Central memory CD8-positive, alpha-beta T cell (primary cell): ENCODE measurements around the gene INHA.

ENCODE experiments used
- ATAC-seq: fragments of 150-1000 bp; cut with Tn5 transposase; replicated peaks from 2 replicates; pipeline ENCODE4 v1.10.0; 2022; ENCODE audit warnings: mild to moderate bottlenecking, moderate FRiP score, moderate number of reproducible peaks; ENCODE audit not compliant: poor library complexity, severe bottlenecking; ENCODE audit errors: extremely low read depth
- DNase-seq, 2 donors: peaks; one replicate each; pipeline ENCODE4 v3.0.0; 2021; ENCODE audit warnings: low spot score in 2 of 2
- H3K27ac Mint-ChIP-seq: one replicate; pipeline ENCODE4 v1.8.0; 2022; ENCODE audit warnings: low read depth, mild to moderate bottlenecking, moderate library complexity, mixed read lengths
- H3K27me3 Mint-ChIP-seq: one replicate; pipeline ENCODE4 v1.8.0; 2022; ENCODE audit warnings: mixed read lengths
- H3K36me3 Mint-ChIP-seq: one replicate; pipeline ENCODE4 v1.8.0; 2022; ENCODE audit warnings: mild to moderate bottlenecking, moderate library complexity, mixed read lengths; ENCODE audit not compliant: insufficient read depth
- H3K4me1 Mint-ChIP-seq: one replicate; pipeline ENCODE4 v1.8.0; 2022; ENCODE audit warnings: mixed read lengths
- H3K4me3 Mint-ChIP-seq: one replicate; pipeline ENCODE4 v1.8.0; 2022; ENCODE audit warnings: mild to moderate bottlenecking, moderate library complexity, mixed read lengths
- H3K9me3 Mint-ChIP-seq: one replicate; pipeline ENCODE4 v1.8.0; 2022; ENCODE audit warnings: mixed read lengths

Gene INHA

DNA sequence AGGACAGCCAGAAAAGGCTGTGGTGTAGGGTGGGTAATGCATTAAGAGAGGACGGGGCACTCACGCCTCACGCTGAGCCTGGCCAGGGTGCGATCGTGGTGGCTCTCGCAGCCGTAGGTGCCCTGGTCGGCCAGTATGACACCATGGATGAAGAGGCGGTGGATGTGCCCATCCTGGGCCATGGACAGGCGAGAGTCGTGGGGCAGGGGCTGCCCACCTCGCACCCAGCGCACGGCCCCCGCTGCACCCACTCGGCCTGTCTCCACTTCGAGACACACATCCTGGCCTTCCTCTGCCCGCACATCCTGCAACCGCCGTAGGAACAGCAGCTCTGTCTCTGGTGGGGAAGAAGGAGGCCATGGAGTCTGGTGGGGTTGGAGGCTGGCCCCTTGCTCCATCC, 16.2 kb upstream of the INHA start:
- H3K36me3 Mint-ChIP-seq, result peaks cover 6% of the 10 kb centered on the region
- no peak for DNase-seq
- no peaks in the 10 kb centered on the region for H3K4me1 Mint-ChIP-seq
- no peak overlapping the region for H3K4me3 Mint-ChIP-seq
- H3K9me3 Mint-ChIP-seq, result no peaks in the 10 kb centered on the region
- no peak for ATAC-seq
- no peak overlapping the region for H3K27ac Mint-ChIP-seq
- peaks cover 69% of the 10 kb centered on the region for H3K27me3 Mint-ChIP-seq

DNA sequence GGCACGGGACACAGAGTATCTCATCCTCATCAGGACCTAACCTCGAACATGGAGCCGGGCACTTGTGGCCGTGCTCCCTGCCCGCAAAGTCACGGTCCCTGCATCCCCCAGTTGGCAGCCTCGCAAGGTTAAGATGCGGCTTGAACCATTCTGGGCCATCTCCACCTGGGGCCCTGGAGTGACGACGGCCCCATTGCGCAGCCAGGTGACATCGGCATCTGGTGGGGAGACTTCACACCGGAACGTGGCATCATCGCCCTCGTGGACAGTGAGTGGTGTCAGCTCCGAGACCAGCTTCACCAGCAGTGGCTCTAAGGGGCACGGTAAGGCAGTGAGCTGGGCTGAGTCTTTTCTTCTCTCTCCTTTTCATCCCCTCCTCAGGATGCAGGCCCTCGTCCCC, 15.7 kb upstream of the INHA start:
- Mint-ChIP-seq H3K4me3 (no peak overlapping the region), H3K9me3 (no peaks in the 10 kb centered on the region), H3K27me3 (peaks cover 69% of the 10 kb centered on the region), H3K4me1 (no peaks in the 10 kb centered on the region), H3K36me3 (peaks cover 5% of the 10 kb centered on the region), H3K27ac (no peak overlapping the region)
- ATAC-seq (no peak), DNase-seq (no peak)

DNA sequence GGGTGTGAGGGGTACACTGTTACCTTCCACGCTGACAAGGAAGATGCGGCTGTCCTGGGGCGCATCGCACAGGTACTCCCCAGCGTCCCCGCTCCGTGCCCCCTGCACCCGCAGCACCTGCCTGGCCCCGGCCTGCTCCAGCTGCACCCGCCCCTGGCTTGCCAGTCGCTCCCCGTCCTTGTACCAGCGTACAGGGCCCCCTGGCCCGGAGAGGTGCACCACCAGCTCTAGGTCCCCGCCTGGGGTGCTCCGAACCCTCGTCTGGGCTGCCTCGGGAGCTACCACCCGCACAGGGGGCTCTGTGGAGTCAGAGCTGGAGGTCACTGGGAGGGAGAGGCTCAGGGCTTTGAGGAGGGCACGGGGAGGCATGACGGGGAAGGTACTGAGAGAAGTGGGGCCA, 14.8 kb upstream of the INHA start:
- ATAC-seq (no peak), DNase-seq (no peak)
- H3K27ac Mint-ChIP-seq, result no peak overlapping the region
- H3K36me3 Mint-ChIP-seq, result no peaks in the 10 kb centered on the region
- H3K27me3 Mint-ChIP-seq, result peaks cover 69% of the 10 kb centered on the region
- H3K4me1 Mint-ChIP-seq, result no peaks in the 10 kb centered on the region
- H3K9me3 Mint-ChIP-seq, result no peaks in the 10 kb centered on the region
- no peak overlapping the region for H3K4me3 Mint-ChIP-seq

DNA sequence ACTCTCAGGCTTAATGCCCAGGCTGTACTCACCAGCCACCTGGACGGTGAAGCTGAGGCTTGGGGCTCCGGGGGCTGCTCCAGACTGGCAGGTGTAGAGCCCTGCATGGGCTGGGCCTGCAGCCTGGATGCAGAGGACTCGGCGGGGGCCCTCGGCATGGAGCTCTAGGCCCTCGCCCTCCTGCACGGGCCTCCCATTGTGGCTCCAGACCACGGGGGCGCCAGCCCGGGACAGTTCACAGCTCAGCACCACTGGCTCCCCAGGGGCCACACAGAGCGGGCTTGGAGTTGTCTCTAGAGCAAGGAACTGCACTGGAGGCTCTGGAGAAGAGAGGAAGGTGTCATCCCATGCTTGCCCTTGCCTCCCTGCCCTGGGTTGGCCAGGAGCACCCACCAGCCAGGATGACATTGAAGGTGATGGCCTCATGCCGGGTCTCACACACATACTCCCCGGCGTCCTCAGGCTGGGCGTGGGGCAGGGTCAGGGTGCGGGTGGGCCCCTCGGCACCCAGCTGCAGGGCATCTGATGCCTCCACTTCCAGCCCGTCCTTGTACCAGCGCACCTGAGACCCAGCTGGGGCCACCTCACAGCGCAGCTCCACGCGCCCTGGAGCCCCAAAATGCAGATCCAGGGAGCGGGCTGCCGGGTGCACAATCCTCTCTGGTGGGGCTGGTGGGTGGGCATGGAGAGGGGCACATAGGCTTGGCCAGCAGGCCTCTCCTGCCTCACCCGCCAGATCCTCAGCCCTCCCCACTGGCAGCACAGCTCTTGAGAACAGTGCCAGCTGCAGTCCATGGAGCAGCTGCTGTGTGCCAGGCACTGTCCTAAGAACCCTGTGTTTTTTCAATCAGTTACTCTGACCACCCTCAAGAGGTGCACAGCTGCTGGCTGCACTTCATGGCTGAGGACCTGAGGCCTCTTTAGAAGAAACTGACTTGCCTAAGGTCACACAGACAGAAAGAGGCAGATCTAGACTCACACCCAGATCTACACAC, 14.0 kb upstream of the INHA start:
- no peak for ATAC-seq
- no peaks in the 10 kb centered on the region for H3K36me3 Mint-ChIP-seq
- H3K27ac Mint-ChIP-seq, result no peak overlapping the region
- no peak for DNase-seq
- H3K4me1 Mint-ChIP-seq, result no peaks in the 10 kb centered on the region
- peaks cover 76% of the 10 kb centered on the region for H3K27me3 Mint-ChIP-seq
- no peaks in the 10 kb centered on the region for H3K9me3 Mint-ChIP-seq
- no peak overlapping the region for H3K4me3 Mint-ChIP-seq

DNA sequence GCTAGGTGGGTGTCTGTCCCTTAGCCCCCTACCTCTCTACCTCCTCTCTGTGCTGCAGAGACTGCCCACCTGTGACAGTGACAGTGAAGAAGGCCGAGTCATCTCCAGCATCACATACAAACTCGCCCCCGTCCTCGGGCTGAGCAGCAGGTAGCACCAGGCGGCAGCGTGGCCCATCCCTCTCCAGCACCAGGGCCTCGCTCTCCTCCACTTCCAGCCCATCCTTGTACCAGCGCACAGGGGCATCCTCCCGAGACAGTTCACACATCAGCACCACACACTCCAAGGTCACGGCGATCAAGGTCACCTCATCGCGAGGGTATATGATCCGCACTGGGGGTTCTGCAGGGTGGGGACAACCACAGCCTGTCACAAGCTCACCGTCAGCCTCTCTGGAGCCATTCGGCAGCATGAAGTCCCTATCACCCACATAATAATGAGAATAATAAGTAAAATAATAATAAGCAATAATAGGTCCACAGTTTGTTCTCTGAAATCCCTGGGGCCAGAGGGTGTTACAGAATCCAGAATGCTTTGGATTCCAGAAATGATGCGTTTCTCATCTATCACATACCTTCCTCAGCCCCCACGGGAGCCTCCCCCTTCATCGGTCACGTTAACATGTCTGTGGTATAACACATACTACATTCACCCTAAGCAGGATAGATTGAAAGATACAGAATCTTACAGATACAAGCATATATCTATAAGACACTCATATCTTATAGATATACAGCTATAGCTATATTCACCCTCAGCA, 12.8 kb upstream of the INHA start:
- Mint-ChIP-seq H3K36me3 (peaks cover 3% of the 10 kb centered on the region), H3K4me3 (no peak overlapping the region), H3K27ac (no peak overlapping the region), H3K4me1 (no peaks in the 10 kb centered on the region), H3K9me3 (no peaks in the 10 kb centered on the region), H3K27me3 (peaks cover 76% of the 10 kb centered on the region)
- ATAC-seq, result no peak
- no peak for DNase-seq

DNA sequence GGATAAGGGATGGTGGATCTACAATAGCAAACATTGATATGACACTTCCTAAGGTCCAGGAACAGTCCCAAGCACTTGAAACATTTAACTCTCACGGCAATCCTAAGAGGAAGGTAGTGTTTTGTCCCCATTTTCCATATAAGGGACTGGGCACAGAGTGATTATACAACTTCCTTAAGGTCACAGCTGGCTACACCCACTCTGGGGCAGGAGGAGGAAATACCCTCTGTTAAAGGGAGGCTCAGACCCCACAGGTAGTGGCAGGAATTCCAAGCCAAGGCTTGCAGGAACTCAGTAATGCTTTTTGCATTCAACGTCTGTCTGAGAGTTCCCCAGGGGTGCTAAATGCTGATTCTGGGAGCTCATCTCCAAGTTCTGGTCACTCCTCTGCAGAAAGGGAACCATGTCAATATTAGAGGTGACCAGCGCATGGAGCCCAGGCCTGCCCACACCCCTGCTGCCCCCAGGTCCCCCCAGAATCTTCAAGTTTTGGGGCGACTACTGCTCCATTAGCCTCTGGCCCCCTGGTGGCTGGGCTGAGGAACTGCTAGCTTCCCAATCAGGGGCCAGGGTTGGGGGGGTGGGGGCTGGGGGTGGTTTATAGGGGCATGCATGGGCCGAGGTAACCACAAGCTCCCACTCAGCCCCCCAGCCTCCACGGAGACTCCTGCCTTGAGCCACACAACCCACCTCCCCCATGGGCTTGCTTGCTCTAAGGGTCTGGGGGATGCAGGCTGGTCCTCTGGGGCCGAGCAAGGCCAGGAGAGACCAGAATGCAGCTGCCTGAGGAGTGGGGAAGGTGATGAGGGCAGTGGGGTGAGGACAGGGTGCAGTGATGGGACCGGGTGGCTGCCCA, 11.8 kb upstream of the INHA start:
- H3K4me3 Mint-ChIP-seq, result no peak overlapping the region
- no peak overlapping the region for H3K27ac Mint-ChIP-seq
- H3K36me3 Mint-ChIP-seq, result peaks cover 3% of the 10 kb centered on the region
- H3K4me1 Mint-ChIP-seq, result no peaks in the 10 kb centered on the region
- DNase-seq (no peak), ATAC-seq (no peak)
- H3K9me3 Mint-ChIP-seq, result no peaks in the 10 kb centered on the region
- peaks cover 76% of the 10 kb centered on the region for H3K27me3 Mint-ChIP-seq

DNA sequence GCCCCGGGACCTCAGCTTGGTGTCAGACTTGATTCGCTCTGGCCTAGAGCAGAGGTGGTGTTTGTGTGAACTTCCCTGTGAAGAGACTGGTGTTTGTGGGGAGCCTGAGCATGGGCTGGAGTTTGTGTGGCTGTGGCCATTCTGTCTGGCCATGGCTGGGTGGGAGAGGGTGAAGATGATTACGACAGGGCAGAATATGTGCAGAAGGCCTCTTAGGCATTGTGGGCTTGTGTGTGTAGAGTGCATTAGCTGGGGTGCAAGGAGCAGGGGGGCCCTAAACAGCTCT, 11.3 kb upstream of the INHA start:
- H3K27ac Mint-ChIP-seq, result no peak overlapping the region
- H3K27me3 Mint-ChIP-seq, result peaks cover 76% of the 10 kb centered on the region
- no peaks in the 10 kb centered on the region for H3K9me3 Mint-ChIP-seq
- no peak overlapping the region for H3K4me3 Mint-ChIP-seq
- ATAC-seq (no peak), DNase-seq (no peak)
- H3K4me1 Mint-ChIP-seq, result no peaks in the 10 kb centered on the region
- peaks cover 3% of the 10 kb centered on the region for H3K36me3 Mint-ChIP-seq

DNA sequence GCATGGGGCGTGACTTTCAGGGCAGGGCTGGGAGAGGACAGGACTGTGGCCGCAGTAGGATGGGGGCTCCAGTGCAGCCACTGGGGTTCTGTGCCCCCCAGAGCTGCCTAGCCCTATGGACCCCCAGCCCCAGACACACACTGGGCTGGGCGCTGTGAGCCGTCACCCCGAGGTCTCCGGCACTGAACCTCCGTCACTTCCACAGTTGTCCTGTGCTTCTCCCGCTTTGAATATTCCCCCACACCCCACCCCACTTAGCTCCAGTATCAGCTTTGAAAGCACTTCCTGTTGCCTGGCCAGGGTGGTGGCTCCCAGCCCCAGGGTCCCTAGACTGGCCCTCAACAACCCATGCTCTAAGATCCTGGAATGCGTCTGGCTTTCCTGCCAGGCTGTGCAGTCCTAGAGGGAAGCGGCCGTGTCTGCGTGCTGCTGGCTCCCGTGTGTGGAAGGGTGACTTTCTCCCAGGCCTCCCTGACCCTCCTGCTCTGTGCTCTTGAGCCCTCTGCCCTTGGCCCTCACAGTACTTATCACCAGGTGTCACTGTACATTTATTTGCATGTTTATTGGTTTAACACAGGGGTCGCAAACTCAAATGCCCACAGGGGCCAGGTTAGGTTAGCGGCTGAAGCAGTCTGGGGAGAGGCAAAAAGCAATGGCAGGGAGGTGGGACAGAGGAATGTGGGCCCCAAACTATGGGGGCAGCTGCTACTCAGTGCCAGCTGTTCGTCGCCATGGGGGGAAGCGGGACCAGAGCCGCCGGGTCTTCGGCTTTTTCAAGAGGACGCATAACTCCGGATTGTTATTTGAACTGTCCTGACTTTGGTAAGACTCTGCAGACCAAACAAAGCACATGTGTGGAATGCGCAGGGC, 10.7 kb upstream of the INHA start:
- H3K27ac Mint-ChIP-seq, result no peak overlapping the region
- no peaks in the 10 kb centered on the region for H3K9me3 Mint-ChIP-seq
- H3K27me3 Mint-ChIP-seq, result peaks cover 78% of the 10 kb centered on the region
- H3K4me3 Mint-ChIP-seq, result no peak overlapping the region
- peaks cover 3% of the 10 kb centered on the region for H3K36me3 Mint-ChIP-seq
- H3K4me1 Mint-ChIP-seq, result no peaks in the 10 kb centered on the region
- DNase-seq (no peak), ATAC-seq (no peak)

DNA sequence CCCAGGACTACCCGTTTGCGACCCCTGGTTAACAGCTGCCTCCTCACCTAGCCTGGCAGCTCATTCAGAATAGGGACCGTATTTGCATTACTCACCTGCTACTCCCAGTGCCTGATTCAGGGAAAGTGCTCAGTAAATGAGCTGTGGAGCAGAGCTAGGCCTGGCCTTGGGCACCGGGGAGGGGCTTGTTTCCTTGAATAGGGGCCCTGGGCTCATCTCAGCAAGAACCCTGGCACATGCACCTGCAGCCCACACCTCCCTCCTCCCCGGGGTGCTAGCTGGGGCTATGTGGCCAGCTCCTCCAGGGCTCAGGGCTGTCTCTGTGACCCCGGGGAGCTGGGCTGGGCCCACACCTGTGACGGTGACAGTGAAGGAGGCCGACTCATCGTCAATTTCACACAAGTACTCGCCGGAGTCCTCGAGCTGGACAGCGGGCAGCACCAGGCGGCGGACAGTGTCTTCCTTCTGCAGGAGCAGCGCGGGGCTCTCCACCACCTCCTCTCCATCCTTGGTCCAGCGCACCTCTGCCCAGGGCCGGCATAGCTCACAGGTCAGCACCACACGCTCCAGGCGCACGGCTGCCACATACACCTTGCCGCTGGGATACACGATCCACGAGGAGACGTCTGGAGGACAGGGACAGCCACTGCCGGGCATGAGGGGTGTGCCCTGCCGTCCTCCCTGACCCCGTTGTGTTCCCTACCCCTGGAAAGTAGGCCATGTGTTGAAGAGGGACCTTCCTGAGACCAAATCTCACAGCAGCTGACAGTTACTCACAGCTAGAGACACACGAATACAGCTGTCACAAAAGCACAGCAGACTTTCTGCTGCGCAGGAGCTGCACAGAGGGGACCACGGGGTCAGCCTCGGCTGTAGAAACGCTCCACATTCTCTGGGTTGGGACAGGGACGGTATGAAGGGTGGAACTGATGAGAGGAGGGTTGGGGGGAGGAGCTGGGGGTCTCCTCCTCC, 9.8 kb upstream of the INHA start:
- Mint-ChIP-seq H3K4me3 (no peak overlapping the region), H3K27ac (no peak overlapping the region), H3K4me1 (no peaks in the 10 kb centered on the region), H3K9me3 (no peaks in the 10 kb centered on the region), H3K27me3 (peaks cover 84% of the 10 kb centered on the region), H3K36me3 (peaks cover 3% of the 10 kb centered on the region)
- DNase-seq, result no peak
- ATAC-seq, result no peak

DNA sequence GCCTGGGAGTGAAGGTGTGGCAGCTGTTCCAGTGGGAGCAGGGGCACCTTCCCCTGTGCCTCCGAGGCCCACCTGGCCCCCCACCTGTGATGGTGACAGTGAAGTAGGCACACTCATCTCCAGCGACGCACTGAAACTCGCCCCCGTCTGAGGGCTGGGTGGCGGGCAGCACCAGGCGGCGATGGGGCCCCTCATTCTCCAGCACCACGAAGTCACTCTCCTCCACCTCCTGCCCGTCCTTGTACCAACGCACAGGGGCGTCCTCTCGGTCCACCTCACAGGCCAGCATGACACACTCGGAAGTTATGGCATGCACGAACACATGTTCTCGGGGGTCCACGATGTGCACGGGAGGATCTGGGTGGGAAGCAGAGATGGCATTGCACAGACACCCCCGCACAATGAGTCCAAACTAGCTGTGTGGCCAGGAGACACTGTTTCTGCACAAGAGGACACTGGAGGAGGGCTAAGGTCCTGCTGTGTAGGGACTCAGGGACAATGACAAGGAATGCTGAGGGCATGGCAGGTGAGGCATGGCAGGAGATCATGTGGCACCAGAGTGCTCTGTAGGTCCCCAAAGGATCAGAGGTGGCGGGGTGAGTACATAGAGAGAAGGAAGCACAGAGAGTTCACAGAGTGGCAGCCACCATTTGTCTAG, 8.7 kb upstream of the INHA start:
- H3K9me3 Mint-ChIP-seq, result no peaks in the 10 kb centered on the region
- H3K4me1 Mint-ChIP-seq, result no peaks in the 10 kb centered on the region
- DNase-seq (no peak), ATAC-seq (no peak)
- no peak overlapping the region for H3K27ac Mint-ChIP-seq
- H3K4me3 Mint-ChIP-seq, result no peak overlapping the region
- H3K27me3 Mint-ChIP-seq, result peaks cover 89% of the 10 kb centered on the region
- H3K36me3 Mint-ChIP-seq, result peaks cover 3% of the 10 kb centered on the region
